Keratinocyte (primary cell): Measurements from ENCODE around the gene ZNF14. TPM values are rescaled to one million over a fixed set of nuclear protein-coding genes. Genes with fewer than 3 reads are reported as not detected.

Experiments
- DNase-seq: peaks from one replicate; pipeline ENCODE4 v3.0.0-alpha.2; 2011; ENCODE audit warnings: low read depth, missing footprints, low spot score
- FAIRE-seq: peaks from 2 replicates; lab custom pipeline; 2011; peaks lifted over from hg19 to GRCh38; lab: Jason Lieb, UNC
- H2AFZ ChIP-seq: 2 replicates; pipeline ENCODE4 v1.6.0; 2012; ENCODE audit warnings: low read length, control low read depth, inconsistent platforms; ENCODE audit not compliant: control insufficient read depth
- H3K27ac ChIP-seq: 2 replicates; pipeline ENCODE4 v1.5.1; 2011; ENCODE audit warnings: low read length; ENCODE audit not compliant: control insufficient read depth, insufficient read depth
- H3K27me3 ChIP-seq: 3 replicates; pipeline ENCODE4 v1.6.0; 2011; ENCODE audit warnings: low read length; ENCODE audit not compliant: control insufficient read depth, insufficient read depth; ENCODE audit errors: extremely low read depth
- H3K36me3 ChIP-seq, 2 experiments: 2 replicates in 1 of 2; 3 replicates in 1 of 2; pipeline ENCODE4 v1.5.1; 2011; ENCODE audit warnings: low read length in 2 of 2, mild to moderate bottlenecking in 1 of 2; ENCODE audit not compliant: control insufficient read depth in 2 of 2, insufficient read depth in 2 of 2; ENCODE audit errors: extremely low read depth in 1 of 2
- H3K4me1 ChIP-seq: 3 replicates; pipeline ENCODE4 v1.5.1; 2011; ENCODE audit warnings: low read length; ENCODE audit not compliant: control insufficient read depth, insufficient read depth; ENCODE audit errors: extremely low read depth
- H3K4me2 ChIP-seq: 3 replicates; pipeline ENCODE4 v1.6.0; 2011; ENCODE audit warnings: low read depth, low read length; ENCODE audit not compliant: control insufficient read depth, insufficient read depth; ENCODE audit errors: extremely low read depth
- H3K4me3 ChIP-seq, 3 experiments: fragments of 200-600 bp in 1 of 3; sonication (generic) in 1 of 3; 2 replicates in 2 of 3; 3 replicates in 1 of 3; pipeline ENCODE4 v1.5.1; 2011 to 2016; ENCODE audit warnings: low read length in 3 of 3, mild to moderate bottlenecking in 3 of 3, control low read depth in 2 of 3, inconsistent platforms in 1 of 3, low read depth in 1 of 3, mixed read lengths in 1 of 3, mixed run types in 1 of 3, moderate library complexity in 1 of 3; ENCODE audit not compliant: control insufficient read depth in 2 of 3, insufficient read depth in 2 of 3; ENCODE audit errors: extremely low read depth in 1 of 3
- H3K79me2 ChIP-seq: 2 replicates; pipeline ENCODE4 v1.6.0; 2012; ENCODE audit warnings: low read length; ENCODE audit not compliant: control insufficient read depth, insufficient read depth
- H3K9ac ChIP-seq: 3 replicates; pipeline ENCODE4 v1.6.0; 2011; ENCODE audit warnings: low read length; ENCODE audit not compliant: control insufficient read depth, insufficient read depth; ENCODE audit errors: extremely low read depth
- H3K9me1 ChIP-seq: 3 replicates; pipeline ENCODE4 v1.6.0; 2011; ENCODE audit warnings: low read length; ENCODE audit not compliant: control insufficient read depth, insufficient read depth; ENCODE audit errors: extremely low read depth
- H3K9me3 ChIP-seq: 2 replicates; pipeline ENCODE4 v1.5.1; 2012; ENCODE audit warnings: low read depth, low read length; ENCODE audit not compliant: control insufficient read depth
- H4K20me1 ChIP-seq: 3 replicates; pipeline ENCODE4 v1.6.0; 2011; ENCODE audit warnings: low read length; ENCODE audit not compliant: control insufficient read depth, insufficient read depth; ENCODE audit errors: extremely low read depth
- CTCF ChIP-seq, 3 experiments: IDR thresholded peaks in 1 of 3; conservative IDR thresholded peaks in 1 of 3; optimal IDR thresholded peaks in 1 of 3; 2 replicates in 2 of 3; 3 replicates in 1 of 3; pipeline versions ENCODE3 to v1.5.1; 2011; ENCODE audit warnings: low read length in 3 of 3, mild to moderate bottlenecking in 3 of 3, moderate library complexity in 2 of 3, control low read depth in 1 of 3, inconsistent platforms in 1 of 3; ENCODE audit not compliant: insufficient read depth in 2 of 3; ENCODE audit errors: extremely low read depth in 1 of 3
- EZH2 ChIP-seq: IDR thresholded peaks from one replicate; pipeline ENCODE4 v1.6.1; 2012; ENCODE audit warnings: inconsistent platforms, mild to moderate bottlenecking, low read length, moderate library complexity
- dilution Hi-C: fragments of 300-500 bp; cut with MboI; formaldehyde crosslinking; loops from one replicate; pipeline ENCODE4 v1.7.0; 2020; ENCODE audit warnings: low sequenced_read_pairs; ENCODE audit not compliant: extremely low pct_ligation_motif_present
- polyA plus RNA-seq, 5 experiments: library from polyadenylated mRNA; depleted of rRNA in 3 of 5; stranded (reverse) in 3 of 5; stranded (forward) in 1 of 5; unstranded in 1 of 5; fragments of >200 nt; gene quantifications; 1 replicate in 1 of 5; 2 replicates in 3 of 5; 3 replicates in 1 of 5; pipeline versions ENCODE4 v1.2.1 to v1.2.3, GENCODE V29; 2011 to 2012; ENCODE audit warnings: missing spikeins in 2 of 5, low read depth in 1 of 5, low replicate concordance in 1 of 5

Gene ZNF14
- polyA plus RNA-seq, 1 donor (not counting 4 experiments of a cell fraction or from before 2014, with no cell fraction given) = 2.1 TPM

- H3K4me3 ChIP-seq = no peak overlapping the region
- H3K27ac ChIP-seq = no peak overlapping the region
- TF ChIP-seq EZH2 = no peak
- no peak for TF ChIP-seq CTCF (optimal IDR thresholded peaks at IDR 0.05 in 1 of 3, IDR thresholded peaks at IDR 0.05 in 1 of 3, conservative IDR thresholded peaks at IDR 0.05 in 1 of 3; ENCODE audit: extremely low read depth in 1 of 3, insufficient read depth in 2 of 3, low read length in 3 of 3)
- H4K20me1 ChIP-seq = no peaks in the 10 kb centered on the region
- H3K4me2 ChIP-seq = no peak overlapping the region
- no peaks in the 10 kb centered on the region for H3K27me3 ChIP-seq
- no peak overlapping the region for H2AFZ ChIP-seq
- peaks cover 3% of the 10 kb centered on the region for H3K9me3 ChIP-seq
- H3K36me3 ChIP-seq = no peaks in the 10 kb centered on the region
- FAIRE-seq (no peak), DNase-seq (no peak)
- no peak overlapping the region for H3K9ac ChIP-seq
- H3K4me1 ChIP-seq = no peaks in the 10 kb centered on the region
- H3K9me1 ChIP-seq = no peaks in the 10 kb centered on the region
- dilution Hi-C loops = no loop called here
- no peaks in the 10 kb centered on the region for H3K79me2 ChIP-seq
These were observed 25.3 kb upstream of the ZNF14 start for GRCh38 chr19:19758164-19758563.

- Histone ChIP-seq H4K20me1 (no peaks in the 10 kb centered on the region), H3K4me2 (no peak overlapping the region), H2AFZ (no peak overlapping the region), H3K9ac (no peak overlapping the region), H3K9me1 (no peaks in the 10 kb centered on the region), H3K4me1 (no peaks in the 10 kb centered on the region), H3K4me3 (no peak overlapping the region), H3K79me2 (no peaks in the 10 kb centered on the region), H3K27ac (no peak overlapping the region), H3K9me3 (peaks cover 28% of the 10 kb centered on the region), H3K36me3 (no peaks in the 10 kb centered on the region), H3K27me3 (no peaks in the 10 kb centered on the region)
- no peak for TF ChIP-seq CTCF (optimal IDR thresholded peaks at IDR 0.05 in 1 of 3, IDR thresholded peaks at IDR 0.05 in 1 of 3, conservative IDR thresholded peaks at IDR 0.05 in 1 of 3; ENCODE audit: extremely low read depth in 1 of 3, insufficient read depth in 2 of 3, low read length in 3 of 3)
- TF ChIP-seq EZH2 = no peak
- DNase-seq = no peak
- dilution Hi-C loops = no loop called here
- FAIRE-seq = no peak
These were observed 20.0 kb upstream of the ZNF14 start for GRCh38 chr19:19752760-19753403.
